HepG2 (cell line): ENCODE results near the gene C6orf58. TPM values are rescaled to one million over a fixed set of nuclear protein-coding genes. Genes with fewer than 3 reads are reported as not detected.

Source experiments
- ATAC-seq: fragments of 200-7000 bp; cut with Tn5 transposase; 3 replicates; pipeline ENCODE4 v1.9.1; 2020; ENCODE audit warnings: mild to moderate bottlenecking, moderate library complexity
- BruUV-seq: library from RNA; stranded (reverse); fragments of 400-500 nt; replicated peaks from 2 replicates; lab custom pipeline; 2021; lab: Mats Ljungman, UMichigan
- CTCF ChIA-PET: fragments of 300-600 bp; formaldehyde crosslinking; extraction: SDS; loops from one replicate; lab custom pipeline; 2021; ENCODE audit warnings: low total read pairs, inconsistent platforms, low intra/inter-chr PET ratio; lab: Yijun Ruan, JAX
- POLR2A ChIA-PET: fragments of 350-600 bp; sonication (Branson Sonifier 250); formaldehyde crosslinking; loops from one replicate; lab custom pipeline; 2020; ENCODE audit warnings: antibody characterized with exemption, inconsistent platforms; lab: Yijun Ruan, JAX
- DNase-seq: peaks from one replicate; pipeline ENCODE4 v3.0.0-alpha.2; 2015; ENCODE audit warnings: low spot score
- FAIRE-seq: peaks from 3 replicates; lab custom pipeline; 2011; peaks lifted over from hg19 to GRCh38; lab: Jason Lieb, UNC
- H2AFZ ChIP-seq: one replicate; pipeline ENCODE4 v1.6.1; 2011; ENCODE audit warnings: low read length, inconsistent platforms
- H3K27ac ChIP-seq: fragments of 300-600 bp; 3 replicates; pipeline ENCODE4 v1.8.0; 2011; ENCODE audit warnings: mixed run types, mild to moderate bottlenecking, mixed read lengths, low read length, inconsistent platforms; ENCODE audit not compliant: insufficient read depth; ENCODE audit errors: extremely low read length
- H3K27me3 ChIP-seq, 2 experiments: fragments of 200-600 bp in 1 of 2; 2 replicates in 1 of 2; 3 replicates in 1 of 2; pipeline versions ENCODE4 v1.6.0 to v1.8.0; 2011; ENCODE audit warnings: low read length in 2 of 2, mild to moderate bottlenecking in 2 of 2, moderate library complexity in 2 of 2, inconsistent platforms in 1 of 2; ENCODE audit not compliant: insufficient read depth in 2 of 2, control insufficient read depth in 1 of 2
- H3K36me3 ChIP-seq, 2 experiments: fragments of 200-600 bp in 1 of 2; replicated peaks in 1 of 2; 2 replicates in 1 of 2; 3 replicates in 1 of 2; pipeline versions ENCODE4 v1.5.1 to v1.8.0; 2011; ENCODE audit warnings: low read length in 2 of 2, inconsistent platforms in 1 of 2; ENCODE audit not compliant: insufficient read depth in 2 of 2, control insufficient read depth in 1 of 2
- H3K4me1 ChIP-seq: 2 replicates; pipeline ENCODE4 v1.5.1; 2012; ENCODE audit warnings: low read length, inconsistent platforms; ENCODE audit not compliant: insufficient read depth
- H3K4me2 ChIP-seq: 2 replicates; pipeline ENCODE4 v1.6.0; 2011; ENCODE audit warnings: low read depth, low read length, inconsistent platforms
- H3K4me3 ChIP-seq, 3 experiments: fragments of 200-600 bp in 1 of 3; sonication (generic), shearing (Covaris generic) in 1 of 3; replicated peaks in 1 of 3; 2 replicates each; pipeline ENCODE4 v1.5.1; 2011 to 2016; ENCODE audit warnings: low read length in 3 of 3, inconsistent platforms in 2 of 3, low read depth in 2 of 3, mild to moderate bottlenecking in 2 of 3, control low read depth in 1 of 3, mixed read lengths in 1 of 3; ENCODE audit not compliant: insufficient read depth in 1 of 3
- H3K79me2 ChIP-seq: one replicate; pipeline ENCODE4 v1.6.1; 2011; ENCODE audit warnings: low read length, inconsistent platforms; ENCODE audit not compliant: insufficient read depth
- H3K9ac ChIP-seq: 2 replicates; pipeline ENCODE4 v1.6.0; 2011; ENCODE audit warnings: mild to moderate bottlenecking, low read depth, low read length, inconsistent platforms; ENCODE audit not compliant: insufficient read depth
- H3K9me3 ChIP-seq: 2 replicates; pipeline ENCODE4 v1.5.1; 2012; ENCODE audit warnings: mild to moderate bottlenecking, low read length
- H4K20me1 ChIP-seq: 2 replicates; pipeline ENCODE4 v1.6.0; 2011; ENCODE audit warnings: inconsistent platforms, mild to moderate bottlenecking, low read length, moderate library complexity; ENCODE audit not compliant: insufficient read depth
- AKAP8 ChIP-seq: sonication (generic); formaldehyde crosslinking; IDR thresholded peaks from 2 replicates; pipeline ENCODE4 v1.5.1; 2020; ENCODE audit warnings: mild to moderate bottlenecking, missing genetic modification reagents
- GTF2F1 ChIP-seq: fragments of 150-350 bp; IDR thresholded peaks from 2 replicates; pipeline ENCODE4 v1.6.1; 2014; ENCODE audit warnings: low read length
- ZNF335 ChIP-seq: sonication (generic); formaldehyde crosslinking; IDR thresholded peaks from 2 replicates; pipeline ENCODE4 v1.4.0; 2020; ENCODE audit warnings: missing genetic modification reagents
- ZNF337 ChIP-seq: sonication (generic); formaldehyde crosslinking; IDR thresholded peaks from 2 replicates; pipeline ENCODE4 v1.5.1; 2020; ENCODE audit warnings: missing genetic modification reagents, low read depth, mild to moderate bottlenecking, borderline replicate concordance
- ZNF589 ChIP-seq: sonication (generic); formaldehyde crosslinking; conservative IDR thresholded peaks from 2 replicates; pipeline ENCODE4 v1.8.0; 2022; ENCODE audit warnings: mild to moderate bottlenecking, moderate library complexity, missing genetic modification reagents
- ZNF766 ChIP-seq: sonication (generic); formaldehyde crosslinking; IDR thresholded peaks from 2 replicates; pipeline ENCODE4 v1.5.0; 2020; ENCODE audit warnings: missing genetic modification reagents, borderline replicate concordance
- WGBS: methylation state at CpG from one replicate; pipeline ENCODE4 v1.1.6; 2017; ENCODE audit warnings: low lambda C conversion rate; 5-methylcytosine and 5-hydroxymethylcytosine counted together
- in situ Hi-C: cut with HindIII; loops from 2 replicates; pipeline ENCODE4 v1.10.0; 2017; ENCODE audit warnings: low pct_unique_long_range_greater_than_20kb; ENCODE audit not compliant: extremely low pct_ligation_motif_present
- intact Hi-C: fragments of 100-400 bp; cut with micrococcal nuclease; formaldehyde crosslinking; loops from one replicate; pipeline ENCODE4 v1.10.0; 2022; ENCODE audit not compliant: unreplicated experiment
- polyA plus RNA-seq, 8 experiments: library from polyadenylated mRNA; depleted of rRNA in 3 of 8; stranded (reverse) in 7 of 8; unstranded in 1 of 8; fragments of >200 nt; fragmentation: Illumina TruSeq in 4 of 8; extraction: Trizol in 4 of 8; gene quantifications; 2 replicates each; pipeline versions ENCODE4 v1.2.1 to v1.2.3, GENCODE V29; 2011 to 2016; ENCODE audit warnings: low read depth in 4 of 8, missing spikeins in 1 of 8, mixed read lengths in 1 of 8; ENCODE audit not compliant: insufficient read depth in 1 of 8
- total RNA-seq, 5 experiments: library from RNA; depleted of rRNA; stranded (reverse); fragments of >200 nt; fragmentation: Illumina TruSeq; extraction: Trizol; gene quantifications; 2 replicates each; pipeline ENCODE4 v1.2.3, GENCODE V29; 2016; ENCODE audit warnings: low read depth in 1 of 5
- TF ChIP-seq, protein P1 (sequence below): sonication (generic); formaldehyde crosslinking; IDR thresholded peaks from 2 replicates; pipeline ENCODE4 v1.4.0; 2020; ENCODE audit warnings: missing genetic modification reagents
- TF ChIP-seq, protein P2 (sequence below): sonication (generic); IDR thresholded peaks from 2 replicates; pipeline ENCODE4 v1.6.1; 2016; ENCODE audit warnings: low read depth, borderline replicate concordance
- TF ChIP-seq, protein P3 (sequence below): sonication (generic); formaldehyde crosslinking; IDR thresholded peaks from 2 replicates; pipeline ENCODE4 v1.4.0; 2020; ENCODE audit warnings: low read depth, mild to moderate bottlenecking, missing genetic modification reagents

C6orf58 gene
- total and polyA plus RNA-seq, 2 of the 13 experiments (the other 11 are each of a cell fraction or from before 2014, with no cell fraction given), result not detected

DNA sequence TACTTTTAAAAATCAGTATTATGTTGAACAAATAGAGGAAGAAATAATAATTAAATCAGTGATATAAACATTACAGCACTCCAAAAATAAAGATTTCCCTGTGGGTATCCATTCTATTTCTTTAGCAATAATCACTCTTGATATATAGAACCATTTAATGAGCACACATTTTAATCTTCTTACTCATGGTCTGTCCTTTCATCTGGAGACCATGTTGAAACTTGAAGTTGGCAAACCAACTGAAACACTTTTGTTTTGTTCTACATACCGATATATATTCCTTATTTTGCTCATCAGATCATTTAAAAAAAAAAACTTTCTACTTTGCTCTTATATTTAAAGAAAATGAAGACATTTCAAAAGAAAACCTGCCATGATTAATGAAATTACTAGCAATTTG is 13.4 kb downstream of the C6orf58 start:
- Histone ChIP-seq H3K4me3 (no peak overlapping the region), H3K4me1 (peaks cover 12% of the 10 kb centered on the region), H3K9ac (no peak overlapping the region), H3K4me2 (no peak overlapping the region), H3K27me3 (0 out of 5 replicates have a peak, but pooled peaks cover 0 to 2% of the 10 kb centered on the region in 2 experiments), H4K20me1 (no peaks in the 10 kb centered on the region), H3K9me3 (no peaks in the 10 kb centered on the region), H3K36me3 (no peaks in the 10 kb centered on the region), H3K27ac (no peak overlapping the region), H2AFZ (no peak overlapping the region), H3K79me2 (no peaks in the 10 kb centered on the region)
- no TSS peak for BruUV-seq
- 0% methylated on average over 1 of the region's 1 CpG for WGBS
- ChIA-PET POLR2A (no interaction called here), CTCF (no interaction called here)
- DNase-seq (no peak), ATAC-seq (no peak), FAIRE-seq (no peak)
- TF ChIP-seq ZNF766 (CRISPR knock-in tag) (no peak), ZNF335 (CRISPR knock-in tag) (no peak)
- in situ Hi-C loops (no loop called here), intact Hi-C loops (no loop called here)

DNA sequence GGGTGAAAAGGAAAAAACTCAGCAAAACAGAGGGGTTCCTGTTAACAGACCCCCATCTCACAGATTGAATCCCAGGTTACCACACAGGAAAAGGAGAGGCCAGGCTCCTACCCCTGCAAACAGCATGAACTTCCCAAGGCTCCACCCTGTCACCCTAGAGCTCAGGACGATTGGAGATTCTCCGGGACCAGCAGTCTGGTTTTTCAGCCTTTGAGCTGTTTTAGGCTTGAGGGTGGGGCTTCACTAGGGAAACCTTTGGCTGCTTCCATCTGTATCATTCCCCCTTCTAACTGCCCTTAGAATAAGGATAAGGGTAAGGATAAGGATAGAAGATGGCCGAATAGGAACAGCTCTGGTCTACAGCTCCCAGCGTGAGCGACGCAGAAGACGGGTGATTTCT is 16.0 kb downstream of the C6orf58 start:
- in situ Hi-C loops, result no loop called here
- Histone ChIP-seq H3K4me2 (peak overlapping the region; percentile 39), H4K20me1 (no peaks in the 10 kb centered on the region), H3K9ac (no peak overlapping the region), H3K27ac (no peak overlapping the region), H3K9me3 (no peaks in the 10 kb centered on the region), H3K4me1 (peaks cover 7% of the 10 kb centered on the region; the same call in 1 of the 2 replicates), H3K36me3 (no peaks in the 10 kb centered on the region), H3K79me2 (no peaks in the 10 kb centered on the region), H3K27me3 (0 out of 5 replicates have a peak, but pooled peaks cover 0 to 2% of the 10 kb centered on the region in 2 experiments), H3K4me3 (no peak overlapping the region; a peak in 1 of 6 replicates), H2AFZ (no peak overlapping the region)
- ATAC-seq (peak; percentile 80), FAIRE-seq (no peak), DNase-seq (no peak)
- WGBS, result 67% methylated on average over 7 of the region's 7 CpGs
- ChIA-PET CTCF (no interaction called here), POLR2A (no interaction called here)
- intact Hi-C loops, result no loop called here
- no TSS peak for BruUV-seq
- TF ChIP-seq, protein P1, sequence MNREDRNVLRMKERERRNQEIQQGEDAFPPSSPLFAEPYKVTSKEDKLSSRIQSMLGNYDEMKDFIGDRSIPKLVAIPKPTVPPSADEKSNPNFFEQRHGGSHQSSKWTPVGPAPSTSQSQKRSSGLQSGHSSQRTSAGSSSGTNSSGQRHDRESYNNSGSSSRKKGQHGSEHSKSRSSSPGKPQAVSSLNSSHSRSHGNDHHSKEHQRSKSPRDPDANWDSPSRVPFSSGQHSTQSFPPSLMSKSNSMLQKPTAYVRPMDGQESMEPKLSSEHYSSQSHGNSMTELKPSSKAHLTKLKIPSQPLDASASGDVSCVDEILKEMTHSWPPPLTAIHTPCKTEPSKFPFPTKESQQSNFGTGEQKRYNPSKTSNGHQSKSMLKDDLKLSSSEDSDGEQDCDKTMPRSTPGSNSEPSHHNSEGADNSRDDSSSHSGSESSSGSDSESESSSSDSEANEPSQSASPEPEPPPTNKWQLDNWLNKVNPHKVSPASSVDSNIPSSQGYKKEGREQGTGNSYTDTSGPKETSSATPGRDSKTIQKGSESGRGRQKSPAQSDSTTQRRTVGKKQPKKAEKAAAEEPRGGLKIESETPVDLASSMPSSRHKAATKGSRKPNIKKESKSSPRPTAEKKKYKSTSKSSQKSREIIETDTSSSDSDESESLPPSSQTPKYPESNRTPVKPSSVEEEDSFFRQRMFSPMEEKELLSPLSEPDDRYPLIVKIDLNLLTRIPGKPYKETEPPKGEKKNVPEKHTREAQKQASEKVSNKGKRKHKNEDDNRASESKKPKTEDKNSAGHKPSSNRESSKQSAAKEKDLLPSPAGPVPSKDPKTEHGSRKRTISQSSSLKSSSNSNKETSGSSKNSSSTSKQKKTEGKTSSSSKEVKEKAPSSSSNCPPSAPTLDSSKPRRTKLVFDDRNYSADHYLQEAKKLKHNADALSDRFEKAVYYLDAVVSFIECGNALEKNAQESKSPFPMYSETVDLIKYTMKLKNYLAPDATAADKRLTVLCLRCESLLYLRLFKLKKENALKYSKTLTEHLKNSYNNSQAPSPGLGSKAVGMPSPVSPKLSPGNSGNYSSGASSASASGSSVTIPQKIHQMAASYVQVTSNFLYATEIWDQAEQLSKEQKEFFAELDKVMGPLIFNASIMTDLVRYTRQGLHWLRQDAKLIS (CRISPR knock-in tag), result no peak
- TF ChIP-seq ZNF337 (CRISPR knock-in tag), result no peak
- TF ChIP-seq GTF2F1, result no peak
- TF ChIP-seq, protein P2, sequence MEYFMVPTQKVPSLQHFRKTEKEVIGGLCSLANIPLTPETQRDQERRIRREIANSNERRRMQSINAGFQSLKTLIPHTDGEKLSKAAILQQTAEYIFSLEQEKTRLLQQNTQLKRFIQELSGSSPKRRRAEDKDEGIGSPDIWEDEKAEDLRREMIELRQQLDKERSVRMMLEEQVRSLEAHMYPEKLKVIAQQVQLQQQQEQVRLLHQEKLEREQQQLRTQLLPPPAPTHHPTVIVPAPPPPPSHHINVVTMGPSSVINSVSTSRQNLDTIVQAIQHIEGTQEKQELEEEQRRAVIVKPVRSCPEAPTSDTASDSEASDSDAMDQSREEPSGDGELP, result no peak
- no peak for TF ChIP-seq ZNF589
- TF ChIP-seq AKAP8 (CRISPR knock-in tag), result no peak
- TF ChIP-seq, protein P3, sequence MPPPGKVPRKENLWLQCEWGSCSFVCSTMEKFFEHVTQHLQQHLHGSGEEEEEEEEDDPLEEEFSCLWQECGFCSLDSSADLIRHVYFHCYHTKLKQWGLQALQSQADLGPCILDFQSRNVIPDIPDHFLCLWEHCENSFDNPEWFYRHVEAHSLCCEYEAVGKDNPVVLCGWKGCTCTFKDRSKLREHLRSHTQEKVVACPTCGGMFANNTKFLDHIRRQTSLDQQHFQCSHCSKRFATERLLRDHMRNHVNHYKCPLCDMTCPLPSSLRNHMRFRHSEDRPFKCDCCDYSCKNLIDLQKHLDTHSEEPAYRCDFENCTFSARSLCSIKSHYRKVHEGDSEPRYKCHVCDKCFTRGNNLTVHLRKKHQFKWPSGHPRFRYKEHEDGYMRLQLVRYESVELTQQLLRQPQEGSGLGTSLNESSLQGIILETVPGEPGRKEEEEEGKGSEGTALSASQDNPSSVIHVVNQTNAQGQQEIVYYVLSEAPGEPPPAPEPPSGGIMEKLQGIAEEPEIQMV, result no peak
